HG03135 (cell line): ENCODE data around the gene POPDC2.
A peak's percentile ranks its signal among the peaks of the same experiment; 100 is the strongest.
"Not testable (repeated sequence)": the region's sequence is repeated elsewhere in the genome, so short reads cannot be mapped to it uniquely, and the experiment has no call there.

ENCODE experiments used
- ATAC-seq: cut with Tn5 transposase; IDR thresholded peaks from one replicate; pipeline ENCODE4 v1.9.1; 2021; ENCODE audit warnings: mild to moderate bottlenecking, moderate library complexity; ENCODE audit not compliant: unreplicated experiment

Gene POPDC2

GRCh38 chr3:119620899-119621298 is 39.5 kb downstream of the POPDC2 start:
- no peak for ATAC-seq

DNA sequence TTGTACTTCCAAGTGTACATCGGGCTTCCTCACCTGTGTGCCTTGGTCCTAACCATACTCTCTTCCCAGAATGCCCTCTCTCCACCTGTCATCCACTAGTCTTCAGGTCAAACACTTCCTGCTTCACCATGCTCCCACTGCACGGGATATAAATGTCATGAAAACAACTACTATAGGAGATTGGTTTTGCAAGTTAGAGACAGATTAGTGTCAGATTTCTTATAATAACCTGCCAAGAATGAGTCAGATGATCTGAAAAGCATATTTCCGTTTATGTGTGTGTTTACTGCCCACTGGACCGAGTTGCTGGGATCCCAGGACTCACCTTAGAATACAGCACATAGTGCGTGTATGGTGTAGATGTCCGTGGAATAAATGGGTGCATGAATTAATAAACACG is 41.3 kb downstream of the POPDC2 start:
- no peak for ATAC-seq

DNA sequence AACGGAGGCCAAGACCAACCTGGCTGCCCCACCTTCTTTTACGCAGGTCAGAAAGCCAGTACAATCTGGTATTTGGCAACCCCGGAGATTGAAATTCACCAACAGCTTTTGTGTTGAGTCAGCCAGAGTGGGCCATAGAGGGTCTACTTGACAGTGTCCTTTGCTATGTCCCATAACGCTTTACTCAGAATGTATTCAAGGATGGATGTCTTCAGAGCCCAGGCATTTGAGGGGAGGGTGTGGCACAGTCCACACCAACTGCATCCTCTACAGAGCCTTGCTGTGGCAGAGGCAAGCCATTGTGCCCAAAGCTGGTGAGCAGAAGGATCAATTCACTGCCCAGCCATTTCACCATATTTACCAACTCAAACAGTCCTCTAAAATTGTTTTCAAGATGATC is 44.3 kb downstream of the POPDC2 start:
- no peak for ATAC-seq

- no peak for ATAC-seq
Measured at GRCh38 chr3:119613872-119614271, 46.5 kb downstream of the POPDC2 start.

GRCh38 chr3:119613201-119613600 is 47.2 kb downstream of the POPDC2 start:
- ATAC-seq = no peak

GRCh38 chr3:119611664-119612063 is 48.7 kb downstream of the POPDC2 start:
- no peak for ATAC-seq

DNA sequence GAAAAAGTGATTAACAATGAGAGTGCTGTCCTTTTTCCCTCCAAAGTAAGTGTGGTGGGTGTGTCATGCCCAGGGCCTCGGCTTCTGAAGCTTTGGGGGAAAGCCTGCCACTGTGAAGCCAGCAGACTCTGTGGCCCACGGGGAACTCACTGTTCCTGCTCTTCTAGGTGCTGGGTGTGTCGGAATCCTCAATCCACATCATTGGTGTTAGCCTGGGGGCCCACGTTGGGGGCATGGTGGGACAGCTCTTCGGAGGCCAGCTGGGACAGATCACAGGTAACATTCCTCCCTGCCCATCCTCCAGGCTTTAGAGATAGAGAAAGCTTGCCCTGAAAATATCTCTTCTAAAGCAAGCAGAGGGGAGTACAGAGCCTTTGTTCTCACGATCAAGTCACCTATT is 51.1 kb downstream of the POPDC2 start:
- no peak for ATAC-seq

DNA sequence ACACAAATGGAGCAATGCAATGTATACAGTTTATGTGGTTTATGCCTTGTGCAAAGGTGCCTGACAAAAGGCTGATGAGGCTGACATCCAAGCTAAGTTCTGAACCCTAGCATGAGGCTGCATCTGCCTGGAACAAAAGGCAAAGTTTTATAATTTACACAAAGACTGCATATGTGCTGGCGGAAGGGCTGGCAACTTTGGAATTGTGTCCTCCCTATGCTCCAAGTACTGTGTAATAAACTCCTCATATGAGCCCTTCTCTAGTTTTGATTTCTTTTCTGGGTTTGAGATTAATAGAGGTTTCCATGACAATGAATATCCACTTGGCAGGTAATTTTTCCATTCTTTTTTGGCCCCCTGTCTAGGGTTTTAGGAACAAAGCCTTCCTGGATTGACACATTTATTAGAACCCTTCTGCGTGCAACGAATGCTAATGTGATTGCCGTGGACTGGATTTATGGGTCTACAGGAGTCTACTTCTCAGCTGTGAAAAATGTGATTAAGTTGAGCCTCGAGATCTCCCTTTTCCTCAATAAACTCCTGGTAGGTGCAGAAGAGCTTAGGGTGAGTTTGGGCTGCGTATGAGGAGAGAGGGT is 51.9 kb downstream of the POPDC2 start:
- no peak for ATAC-seq

DNA sequence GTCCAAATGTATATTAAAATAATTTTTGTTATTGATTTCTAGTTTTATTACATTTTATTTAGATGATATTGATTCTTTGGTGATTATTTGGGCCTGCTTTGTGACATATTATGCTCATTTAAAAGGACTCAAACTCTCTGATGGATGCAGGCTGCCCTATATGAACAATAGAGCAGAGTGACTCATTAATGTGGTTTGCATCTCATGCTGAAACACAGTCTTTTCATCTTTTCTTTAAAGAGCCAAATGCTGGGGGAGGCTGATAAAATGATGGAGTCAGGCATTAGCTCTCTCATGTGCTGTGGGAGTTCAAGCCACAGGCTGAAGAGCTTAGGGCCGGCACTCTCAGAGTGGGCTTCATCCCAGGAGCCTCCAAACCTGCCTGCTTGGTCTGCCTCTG is 55.5 kb downstream of the POPDC2 start:
- ATAC-seq = no peak

- ATAC-seq = no peak
Measured at GRCh38 chr3:119602676-119603075, 57.7 kb downstream of the POPDC2 start.

DNA sequence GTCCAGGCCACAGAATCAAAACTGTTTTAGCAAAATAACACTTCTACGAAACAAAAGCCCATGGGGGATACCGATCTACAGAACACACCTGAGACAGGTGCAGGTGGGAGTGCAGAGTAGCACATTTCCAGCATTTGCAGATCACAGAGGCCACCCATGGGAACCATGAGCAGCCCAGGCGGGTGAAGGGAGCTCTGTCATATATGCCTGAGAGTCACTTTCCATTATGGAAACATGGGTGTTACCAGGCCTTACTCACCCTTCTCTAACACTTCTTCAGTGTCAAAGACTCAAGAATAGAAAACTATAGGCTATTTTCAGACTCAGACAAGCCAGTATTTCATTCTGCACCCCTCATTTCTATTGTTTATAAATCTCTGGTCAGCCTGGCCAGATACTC is 59.2 kb downstream of the POPDC2 start:
- no peak for ATAC-seq

- ATAC-seq = peak; percentile 63
Measured at GRCh38 chr3:119600732-119601131, 59.7 kb downstream of the POPDC2 start.

DNA sequence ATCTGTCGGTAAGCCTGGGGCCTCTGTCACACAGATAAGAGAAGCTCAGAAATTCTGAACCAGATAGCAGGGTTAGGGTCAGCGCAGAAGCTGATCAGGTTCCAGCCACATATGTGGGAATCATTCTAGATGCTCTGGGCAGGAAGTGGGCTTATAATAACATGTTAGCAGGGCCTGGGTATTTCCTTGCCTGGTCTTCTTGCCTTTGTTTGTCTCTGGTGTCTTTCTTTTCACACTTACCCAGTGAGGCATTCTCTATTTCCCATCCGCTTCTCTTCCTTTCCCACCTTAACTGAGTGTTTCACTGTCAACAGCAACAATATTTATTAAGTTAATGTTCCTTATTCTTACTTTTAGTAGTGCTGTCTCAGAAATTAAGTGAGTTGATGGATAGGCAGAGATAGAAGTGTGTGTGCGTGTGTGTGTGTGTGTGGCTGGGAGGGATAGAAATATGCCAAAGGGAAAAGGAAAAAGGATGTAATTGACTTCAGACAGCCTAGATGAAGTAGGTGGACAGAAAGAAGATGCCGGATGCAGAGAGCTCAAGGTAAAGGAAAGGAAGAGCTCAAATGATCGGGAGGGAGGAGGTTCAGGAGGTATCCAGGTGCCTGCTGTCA is 60.7 kb downstream of the POPDC2 start:
- no peak for ATAC-seq

- ATAC-seq = peak; percentile 37
Measured at GRCh38 chr3:119598410-119599098, 61.8 kb downstream of the POPDC2 start.

GRCh38 chr3:119597548-119598288 is 62.7 kb downstream of the POPDC2 start, which contains the start of gene PLA1A:
Gene PLA1A, plus strand, starts transcription at chr3:119597885. Its CDS starts 29 bp downstream, at chr3:119597914.
- ATAC-seq = no peak

- no peak for ATAC-seq
Measured at GRCh38 chr3:119596398-119596797, 64.0 kb downstream of the POPDC2 start.

GRCh38 chr3:119595639-119596334 is 64.6 kb downstream of the POPDC2 start:
- no peak for ATAC-seq

- ATAC-seq = not testable (repeated sequence)
Measured at GRCh38 chr3:119594929-119595328, 65.5 kb downstream of the POPDC2 start.

DNA sequence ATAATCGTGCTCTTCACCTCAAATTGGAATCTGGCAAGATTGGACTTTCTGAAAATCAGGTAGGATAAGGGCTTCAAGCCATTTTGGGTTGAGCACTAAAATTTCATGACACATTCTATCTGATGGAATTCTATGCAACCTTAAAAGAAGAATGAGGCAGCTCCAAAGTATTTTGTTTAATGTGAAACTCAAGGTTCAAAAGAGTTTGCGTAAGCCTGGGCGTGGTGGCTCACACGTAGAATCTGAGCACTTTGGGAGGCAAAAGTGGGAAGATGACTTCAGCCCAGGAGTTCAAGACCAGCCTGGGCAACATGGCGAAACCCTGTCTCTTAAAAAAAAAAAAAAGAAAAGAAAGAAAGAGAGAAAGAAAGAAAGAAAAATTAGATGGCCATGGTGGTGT is 66.3 kb downstream of the POPDC2 start:
- no peak for ATAC-seq

DNA sequence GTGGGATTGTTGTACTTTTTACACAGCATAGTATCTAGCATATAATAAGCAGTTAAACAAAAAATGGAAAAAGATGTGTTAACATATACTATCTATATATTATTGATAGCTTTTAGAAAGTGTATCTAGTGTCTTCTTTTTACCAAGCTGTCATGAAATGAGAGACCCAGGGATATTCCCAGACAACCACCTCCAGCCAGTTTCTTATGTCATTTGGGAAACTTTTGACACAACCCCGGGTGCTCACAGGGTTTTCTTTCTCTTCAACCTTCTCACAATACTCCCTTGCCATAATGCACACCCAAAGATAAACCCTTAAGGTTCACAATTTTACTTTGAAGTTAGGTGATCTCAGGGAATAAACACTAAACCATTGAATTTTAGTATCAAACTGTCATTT is 67.5 kb downstream of the POPDC2 start:
- no peak for ATAC-seq
